ENCODE data around the gene CHIA. TPM values are rescaled to one million over a fixed set of nuclear protein-coding genes. Genes with fewer than 3 reads are reported as not detected.

The CHIA gene
- total and polyA plus RNA-seq, 2 of the 13 experiments (the other 11 are each of a cell fraction or from before 2014, with no cell fraction given) = not detected

- TF ChIP-seq IRF9 (CRISPR knock-in tag; IDR thresholded peaks at IDR 0.05; ENCODE audit: borderline replicate concordance) = peak; percentile 65; the same call in 1 of the 2 replicates
- no peak for TF ChIP-seq ZBTB3 (CRISPR knock-in tag; IDR thresholded peaks at IDR 0.05; ENCODE audit: borderline replicate concordance, low read depth)
- no peak for TF ChIP-seq PTBP1 (IDR thresholded peaks at IDR 0.05; ENCODE audit: low read depth, low read length, poor library complexity, severe bottlenecking)
- TF ChIP-seq UBTF (CRISPR knock-in tag; IDR thresholded peaks at IDR 0.05) = peak; percentile 56; the same call in 1 of the 2 replicates
- peak; percentile 85 for TF ChIP-seq SRF (IDR thresholded peaks at IDR 0.05; ENCODE audit: low read depth, low read length)
- 0 out of 2 replicates have a peak, but pooled peaks have one; percentile 68 for TF ChIP-seq ZNF619 (CRISPR knock-in tag; IDR thresholded peaks at IDR 0.05)
- TF ChIP-seq ZNF747 (CRISPR knock-in tag; IDR thresholded peaks at IDR 0.05; ENCODE audit: borderline replicate concordance) = no peak
- peak; percentile 82 for TF ChIP-seq ZNF143 (CRISPR knock-in tag; IDR thresholded peaks at IDR 0.05)
- 0 out of 2 replicates have a peak, but pooled peaks have one; percentile 21 for TF ChIP-seq ZNF709 (CRISPR knock-in tag; IDR thresholded peaks at IDR 0.05)
- no peak for TF ChIP-seq AGO1 (IDR thresholded peaks at IDR 0.05; ENCODE audit: low read depth, low read length, poor library complexity, severe bottlenecking)
- no peak for TF ChIP-seq MZF1 (CRISPR knock-in tag; IDR thresholded peaks at IDR 0.05; ENCODE audit: borderline replicate concordance)
- TF ChIP-seq PBX2 (CRISPR knock-in tag; IDR thresholded peaks at IDR 0.05) = peak; percentile 22; the same call in 1 of the 2 replicates
- peak; percentile 89; the same call in 1 of the 2 replicates for TF ChIP-seq TFAP4 (IDR thresholded peaks at IDR 0.05; ENCODE audit: borderline replicate concordance, low read depth)
- TF ChIP-seq ZNF737 (CRISPR knock-in tag; IDR thresholded peaks at IDR 0.05; ENCODE audit: borderline replicate concordance) = no peak
- no peak for TF ChIP-seq SNAI1 (CRISPR knock-in tag; IDR thresholded peaks at IDR 0.05; ENCODE audit: borderline replicate concordance)
- no peak for TF ChIP-seq ZNF766 (CRISPR knock-in tag; IDR thresholded peaks at IDR 0.05; ENCODE audit: borderline replicate concordance)
- peak; percentile 39; the same call in 1 of the 2 replicates for TF ChIP-seq BORCS8-MEF2B (CRISPR knock-in tag; IDR thresholded peaks at IDR 0.05)
- no peak for TF ChIP-seq ZNF781 (CRISPR knock-in tag; IDR thresholded peaks at IDR 0.05; ENCODE audit: borderline replicate concordance, not compliant biosample characterization)
- no peak for TF ChIP-seq ERF (CRISPR knock-in tag; IDR thresholded peaks at IDR 0.05)
- peak; percentile 30; the same call in 1 of the 2 replicates for TF ChIP-seq HOMEZ (CRISPR knock-in tag; IDR thresholded peaks at IDR 0.05; ENCODE audit: low read depth)
Observed at GRCh38 chr1:111346089-111346885, 55.6 kb downstream of the CHIA start (continued).

Data from HepG2 (cell line).